ENCODE results near the gene ARHGAP24.
"Not testable (repeated sequence)": the region's sequence is repeated elsewhere in the genome, so short reads cannot be mapped to it uniquely, and the experiment has no call there.

Gene ARHGAP24

GRCh38 chr4:85515701-85516100, 40.8 kb downstream of the ARHGAP24 start:
- DNase-seq (ENCODE audit: extremely low read depth in 1 of 2, low read depth in 1 of 2): no peak

DNA sequence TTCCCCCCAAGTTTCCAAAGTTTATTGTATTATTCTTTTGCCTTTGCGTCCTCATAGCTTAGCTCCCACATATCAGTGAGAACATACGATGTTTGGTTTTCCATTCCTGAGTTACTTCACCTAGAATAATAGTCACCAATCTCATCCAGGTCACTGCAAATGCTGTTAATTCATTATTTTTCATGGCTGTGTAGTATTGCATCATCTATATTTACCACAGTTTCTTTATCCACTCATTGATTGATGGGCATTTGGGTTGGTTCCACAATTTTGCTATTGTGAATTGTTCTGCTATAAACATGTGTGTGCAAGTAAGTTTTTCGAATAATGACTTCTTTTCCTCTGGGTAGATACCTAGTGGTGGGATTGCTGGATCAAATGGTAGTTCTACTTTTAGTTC, 43.6 kb downstream of the ARHGAP24 start:
- DNase-seq (ENCODE audit: extremely low read depth in 1 of 2, low read depth in 1 of 2): not testable (repeated sequence)

GRCh38 chr4:85520765-85521749, 46.1 kb downstream of the ARHGAP24 start:
- no peak for DNase-seq (ENCODE audit: extremely low read depth in 1 of 2, low read depth in 1 of 2)

DNA sequence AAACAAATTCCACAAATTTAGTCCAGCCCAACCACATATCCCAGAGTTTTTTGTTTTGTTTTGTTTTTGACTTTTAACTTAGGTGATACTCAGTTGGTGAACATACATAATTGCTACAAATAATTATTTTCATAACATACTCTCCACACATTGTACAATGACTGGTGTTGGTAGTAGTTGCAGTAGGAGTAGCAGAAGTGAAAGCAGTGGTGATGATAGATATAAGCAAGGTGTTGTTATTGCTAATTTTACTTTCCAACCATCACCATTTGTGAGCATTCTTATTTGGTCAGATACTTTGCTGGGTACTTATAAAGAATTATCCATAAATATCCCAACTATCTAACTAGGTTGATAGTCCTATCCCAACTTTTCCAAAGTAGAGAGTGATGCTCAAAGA, 47.3 kb downstream of the ARHGAP24 start:
- DNase-seq (ENCODE audit: extremely low read depth in 1 of 2, low read depth in 1 of 2): no peak

GRCh38 chr4:85522836-85523235, 47.9 kb downstream of the ARHGAP24 start:
- DNase-seq (ENCODE audit: extremely low read depth in 1 of 2, low read depth in 1 of 2): no peak

- no peak for DNase-seq (ENCODE audit: extremely low read depth in 1 of 2, low read depth in 1 of 2)
These were observed 52.9 kb downstream of the ARHGAP24 start for GRCh38 chr4:85527815-85528214.

DNA sequence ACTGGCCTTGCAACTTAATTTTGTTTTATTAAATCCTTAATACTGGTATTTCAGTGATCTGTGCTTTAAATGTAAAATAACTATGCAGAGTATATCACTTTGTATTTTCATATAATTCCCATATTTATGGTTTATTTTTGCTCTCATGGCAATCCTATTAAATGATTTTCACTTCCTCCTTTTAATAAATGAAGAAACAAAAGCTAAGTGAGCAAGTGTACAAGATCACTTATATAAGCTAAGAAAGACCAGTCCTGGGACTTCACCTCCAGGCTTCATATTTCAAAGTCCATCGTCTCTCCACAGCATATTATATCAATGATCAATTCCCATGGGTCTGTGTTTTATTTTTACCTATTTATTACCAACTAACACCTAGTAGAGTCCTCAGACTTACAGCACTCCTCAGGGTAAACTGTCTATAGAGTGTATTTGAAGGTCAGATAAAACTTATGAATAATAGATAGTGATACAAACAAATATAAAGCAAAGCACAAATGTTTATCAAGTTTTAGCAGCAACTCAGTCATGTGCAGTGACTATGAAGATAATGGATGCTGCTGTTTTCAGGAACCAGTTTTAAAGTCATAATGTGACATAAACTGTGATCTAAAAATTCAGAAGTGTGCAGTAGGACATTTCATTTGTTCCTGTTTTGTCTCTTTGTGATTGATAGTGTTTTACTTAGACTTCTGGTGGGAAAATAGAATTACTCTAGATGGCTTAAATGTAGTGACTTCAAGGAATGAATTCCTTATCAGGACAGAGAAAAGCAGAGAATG, 56.8 kb downstream of the ARHGAP24 start:
- no peak for DNase-seq (ENCODE audit: extremely low read depth in 1 of 2, low read depth in 1 of 2)

GRCh38 chr4:85534120-85534519, 59.2 kb downstream of the ARHGAP24 start:
- DNase-seq (ENCODE audit: extremely low read depth in 1 of 2, low read depth in 1 of 2): no peak

DNA sequence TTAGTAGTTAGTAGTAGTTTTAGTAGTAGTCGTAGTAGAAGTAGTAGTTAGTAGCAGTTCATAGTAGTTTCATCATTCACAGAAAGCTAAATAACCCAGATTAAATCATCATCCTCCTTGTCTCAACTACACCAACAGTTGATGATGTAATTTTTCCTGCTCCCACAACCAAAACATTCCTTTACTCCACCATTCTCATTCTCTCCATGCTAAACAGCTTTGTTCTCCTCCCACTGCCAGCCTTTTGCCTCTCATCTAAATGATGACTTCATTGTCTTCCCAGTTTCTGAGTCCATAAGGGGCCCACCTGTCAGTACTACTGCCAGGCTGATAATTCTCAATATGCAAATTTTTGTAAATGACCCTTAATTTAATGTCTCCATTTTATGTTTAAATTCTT, 68.9 kb downstream of the ARHGAP24 start:
- DNase-seq (ENCODE audit: extremely low read depth in 1 of 2, low read depth in 1 of 2): no peak

- DNase-seq (ENCODE audit: extremely low read depth in 1 of 2, low read depth in 1 of 2): no peak
These were observed 69.8 kb downstream of the ARHGAP24 start for GRCh38 chr4:85544751-85545150.

DNA sequence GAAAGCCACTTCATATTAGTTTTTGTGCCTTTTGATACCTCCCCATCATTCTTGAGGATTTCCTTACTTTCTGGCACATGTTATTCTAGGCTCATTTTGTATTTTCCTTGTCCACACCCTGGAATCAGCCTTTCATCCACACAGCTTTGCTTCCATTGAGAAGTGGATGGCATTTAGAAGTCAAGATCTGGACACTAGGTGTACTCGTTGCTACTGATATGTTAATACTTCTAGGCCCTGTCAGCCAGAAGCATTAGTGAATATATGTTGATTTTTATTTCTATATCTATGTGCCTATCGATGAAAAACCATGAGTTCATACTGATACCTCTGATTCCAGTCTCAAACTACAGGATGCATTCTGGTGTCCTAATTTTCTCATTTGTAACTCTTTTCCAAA, 73.2 kb downstream of the ARHGAP24 start:
- DNase-seq (ENCODE audit: extremely low read depth in 1 of 2, low read depth in 1 of 2): no peak

- DNase-seq (ENCODE audit: extremely low read depth in 1 of 2, low read depth in 1 of 2): no peak
These were observed 73.9 kb downstream of the ARHGAP24 start for GRCh38 chr4:85548841-85549240.

- DNase-seq (ENCODE audit: extremely low read depth in 1 of 2, low read depth in 1 of 2): no peak
These were observed 80.3 kb downstream of the ARHGAP24 start for GRCh38 chr4:85555206-85555605.

GRCh38 chr4:85556283-85556682, 81.3 kb downstream of the ARHGAP24 start:
- no peak for DNase-seq (ENCODE audit: extremely low read depth in 1 of 2, low read depth in 1 of 2)

DNA sequence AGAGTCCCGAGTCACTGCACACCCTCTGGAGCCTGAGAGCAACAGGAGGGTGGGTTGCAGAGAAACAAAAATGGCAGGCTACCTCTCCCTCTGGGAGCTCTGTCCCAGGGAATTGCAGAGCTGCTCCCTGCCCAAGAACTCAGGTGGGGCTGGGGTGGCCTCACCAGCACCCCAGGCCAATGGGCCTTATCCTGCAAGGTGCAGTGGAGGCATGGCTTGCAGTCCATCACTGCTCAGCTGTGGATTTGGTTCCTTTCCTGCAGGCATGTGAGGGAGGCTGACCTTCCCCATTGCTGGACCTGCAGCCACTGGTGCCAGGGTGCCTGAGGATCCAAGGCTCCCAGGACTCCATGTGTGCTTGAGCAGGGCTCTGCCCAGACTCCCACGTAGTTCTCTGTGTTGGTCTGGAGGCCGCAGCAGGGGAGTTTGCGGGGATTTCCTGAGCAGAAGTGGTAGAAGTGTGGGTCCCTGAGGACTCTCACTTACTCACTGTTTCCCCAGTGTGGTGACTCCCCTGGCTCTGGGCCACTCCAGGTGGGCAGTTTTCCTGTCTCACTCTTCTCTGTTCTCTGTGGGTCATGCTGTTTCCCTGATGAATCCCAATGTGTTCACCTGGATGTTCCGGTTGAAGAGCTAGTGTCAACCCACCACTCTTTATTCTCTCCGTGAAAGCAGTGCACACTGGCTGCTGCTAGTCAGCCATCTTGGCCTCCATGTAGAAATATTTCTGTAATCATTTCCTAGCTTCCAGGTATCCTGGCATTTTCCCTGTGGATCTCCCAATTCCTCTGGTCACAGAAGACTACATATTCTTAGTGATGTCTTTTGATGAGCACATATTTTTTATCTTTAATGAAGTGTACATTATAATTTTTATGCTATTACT, 82.3 kb downstream of the ARHGAP24 start:
- DNase-seq (ENCODE audit: extremely low read depth in 1 of 2, low read depth in 1 of 2): no peak

- no peak for DNase-seq (ENCODE audit: extremely low read depth in 1 of 2, low read depth in 1 of 2)
These were observed 91.0 kb downstream of the ARHGAP24 start for GRCh38 chr4:85565761-85566480.

DNA sequence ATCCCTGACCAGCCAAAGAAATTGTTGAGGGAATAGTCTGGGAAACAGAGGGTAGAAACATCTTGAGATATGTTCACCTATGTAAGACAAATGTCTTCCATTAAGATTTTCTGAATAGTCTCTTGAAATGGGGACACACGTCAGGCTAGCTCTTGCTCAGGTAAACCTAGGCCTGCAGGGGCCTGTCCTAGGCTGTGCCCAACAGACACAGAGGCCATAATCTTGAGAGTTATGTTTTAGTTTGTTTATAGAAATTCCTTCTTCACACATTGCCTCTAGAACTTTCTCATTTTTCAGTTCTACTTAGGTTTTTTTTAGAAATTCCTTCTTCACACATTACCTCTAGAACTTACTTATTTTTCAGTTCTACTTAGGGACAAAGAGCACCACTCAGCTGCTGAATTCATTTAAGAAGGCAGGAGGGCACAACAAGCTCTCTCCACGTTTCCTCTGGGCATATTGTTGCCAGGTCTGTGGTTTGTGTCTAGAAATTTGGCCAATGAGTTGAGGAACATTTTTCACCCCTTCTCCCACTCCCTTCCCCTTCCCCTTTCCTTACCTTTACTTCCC, 94.9 kb downstream of the ARHGAP24 start:
- DNase-seq (ENCODE audit: extremely low read depth in 1 of 2, low read depth in 1 of 2): no peak

DNA sequence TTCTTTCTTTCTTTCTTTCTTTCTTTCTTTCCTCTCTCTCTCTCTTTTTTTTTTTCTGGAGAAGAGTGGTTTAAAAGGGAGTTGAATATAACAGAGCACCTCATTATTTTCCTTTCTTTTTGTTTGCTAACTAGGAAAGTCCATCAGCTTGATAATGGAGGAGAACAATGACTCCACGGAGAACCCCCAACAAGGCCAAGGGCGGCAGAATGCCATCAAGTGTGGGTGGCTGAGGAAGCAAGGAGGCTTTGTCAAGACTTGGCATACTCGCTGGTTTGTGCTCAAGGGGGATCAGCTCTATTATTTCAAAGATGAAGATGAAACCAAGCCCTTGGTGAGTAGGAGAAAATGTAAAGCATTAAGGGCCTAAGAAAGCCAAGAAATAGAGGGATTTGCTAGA, 95.4 kb downstream of the ARHGAP24 start:
- DNase-seq (ENCODE audit: extremely low read depth in 1 of 2, low read depth in 1 of 2): no peak

GRCh38 chr4:85571008-85571407, 96.1 kb downstream of the ARHGAP24 start:
- no peak for DNase-seq (ENCODE audit: extremely low read depth in 1 of 2, low read depth in 1 of 2)

GRCh38 chr4:85573270-85573669, 98.3 kb downstream of the ARHGAP24 start:
- no peak for DNase-seq (ENCODE audit: extremely low read depth in 1 of 2, low read depth in 1 of 2)

All from stimulated activated CD8-positive, alpha-beta memory T cell treated with anti-CD3 and anti-CD28 coated beads, Interleukin-7, amount 100 ng/mL, for 48 hours (primary cell).